Panc1 (cell line): Measurements from ENCODE around the gene FLT1. TPM values are rescaled to one million over a fixed set of nuclear protein-coding genes. Genes with fewer than 3 reads are reported as not detected.

Experiments
- ATAC-seq: fragments of 200-7000 bp; cut with Tn5 transposase; 2 replicates; pipeline ENCODE4 v1.9.1; 2020; ENCODE audit warnings: mild to moderate bottlenecking, moderate library complexity
- BruUV-seq: library from RNA; stranded (reverse); fragments of 400-500 nt; replicated peaks from 2 replicates; lab custom pipeline; 2021; lab: Mats Ljungman, UMichigan
- CTCF ChIA-PET: fragments of 300-600 bp; sonication (Branson Sonifier 250); formaldehyde crosslinking; loops from one replicate; lab custom pipeline; 2022; ENCODE audit warnings: antibody characterized with exemption; lab: Charles Lee
- POLR2A ChIA-PET: fragments of 300-600 bp; sonication (Branson Sonifier 250); formaldehyde crosslinking; loops from one replicate; lab custom pipeline; 2022; ENCODE audit warnings: antibody characterized with exemption; lab: Charles Lee
- DNase-seq: peaks from one replicate; pipeline ENCODE4 v3.0.0-alpha.2; 2010; ENCODE audit warnings: low read depth, low spot score
- H3K27ac ChIP-seq: 2 replicates; pipeline ENCODE4 v1.5.1; 2011; ENCODE audit warnings: mild to moderate bottlenecking, low read length, inconsistent platforms
- H3K27me3 ChIP-seq: fragments of 200-500 bp; sonication (Bioruptor generic); 2 replicates; pipeline ENCODE4 v1.6.0; 2014; ENCODE audit warnings: low read length, inconsistent platforms; ENCODE audit not compliant: control insufficient read depth, insufficient read depth
- H3K36me3 ChIP-seq: fragments of 200-500 bp; sonication (Bioruptor generic); 2 replicates; pipeline ENCODE4 v1.5.1; 2014; ENCODE audit warnings: inconsistent platforms, mild to moderate bottlenecking, low read length, moderate library complexity; ENCODE audit not compliant: control insufficient read depth, insufficient read depth
- H3K4me1 ChIP-seq: 2 replicates; pipeline ENCODE4 v1.5.1; 2011; ENCODE audit warnings: inconsistent platforms, mild to moderate bottlenecking, low read length, moderate library complexity; ENCODE audit not compliant: control insufficient read depth, insufficient read depth
- H3K4me3 ChIP-seq, 2 experiments: 2 replicates each; pipeline ENCODE4 v1.5.1; 2011 to 2012; ENCODE audit warnings: low read depth in 2 of 2, low read length in 2 of 2, mild to moderate bottlenecking in 2 of 2, inconsistent platforms in 1 of 2, moderate library complexity in 1 of 2
- H3K9me3 ChIP-seq: fragments of 200-500 bp; sonication (Bioruptor generic); 2 replicates; pipeline ENCODE4 v1.5.1; 2014; ENCODE audit warnings: low read depth, mild to moderate bottlenecking, inconsistent platforms, low read length, moderate library complexity; ENCODE audit not compliant: control insufficient read depth, insufficient read depth
- POLR2AphosphoS5 ChIP-seq: IDR thresholded peaks from 2 replicates; pipeline ENCODE4 v1.6.1; 2012; ENCODE audit warnings: mild to moderate bottlenecking, low read depth, low read length, moderate library complexity
- SIN3A ChIP-seq: IDR thresholded peaks from 2 replicates; pipeline ENCODE4 v1.6.1; 2012; ENCODE audit warnings: low read depth, mild to moderate bottlenecking, low read length, moderate library complexity, borderline replicate concordance; ENCODE audit not compliant: insufficient read depth
- TCF7L2 ChIP-seq: IDR thresholded peaks from 2 replicates; pipeline ENCODE4 v1.6.1; 2011; ENCODE audit warnings: mild to moderate bottlenecking, low read depth, low read length, inconsistent platforms
- in situ Hi-C: cut with HindIII; loops from 2 replicates; pipeline ENCODE4 v1.10.0; 2016; ENCODE audit warnings: low sequenced_read_pairs, low pct_unique_long_range_greater_than_20kb
- intact Hi-C: fragments of 100-400 bp; cut with micrococcal nuclease; formaldehyde crosslinking; loops from one replicate; pipeline ENCODE4 v1.10.0; 2022; ENCODE audit not compliant: unreplicated experiment
- total RNA-seq: library from RNA; stranded (reverse); gene quantifications from one replicate; pipeline ENCODE4 v1.2.1, GENCODE V29; 2021; ENCODE audit not compliant: unreplicated experiment
- TF ChIP-seq, protein P1 (sequence below), 2 experiments: IDR thresholded peaks; 2 replicates each; pipeline ENCODE4 v1.6.1; 2011 to 2012; ENCODE audit warnings: low read depth in 2 of 2, control low read depth in 1 of 2, low read length in 1 of 2, mild to moderate bottlenecking in 1 of 2, moderate library complexity in 1 of 2; ENCODE audit not compliant: insufficient read depth in 1 of 2
- TF ChIP-seq, protein P2 (sequence below): fragments of 450-650 bp; IDR thresholded peaks from 2 replicates; pipeline ENCODE4 v1.5.1; 2017; ENCODE audit warnings: mild to moderate bottlenecking

Gene FLT1
- total RNA-seq, 1 experiment from 2014 or later = 0.15 TPM

GRCh38 chr13:28357247-28357825 is 137.6 kb downstream of the FLT1 start:
- ChIA-PET CTCF (no interaction called here), POLR2A (no interaction called here)
- H3K36me3 ChIP-seq = no peaks in the 10 kb centered on the region
- no peak overlapping the region for H3K4me3 ChIP-seq
- no peak overlapping the region for H3K27ac ChIP-seq
- no peak for ATAC-seq
- TF ChIP-seq SIN3A = no peak
- TF ChIP-seq, protein P1, sequence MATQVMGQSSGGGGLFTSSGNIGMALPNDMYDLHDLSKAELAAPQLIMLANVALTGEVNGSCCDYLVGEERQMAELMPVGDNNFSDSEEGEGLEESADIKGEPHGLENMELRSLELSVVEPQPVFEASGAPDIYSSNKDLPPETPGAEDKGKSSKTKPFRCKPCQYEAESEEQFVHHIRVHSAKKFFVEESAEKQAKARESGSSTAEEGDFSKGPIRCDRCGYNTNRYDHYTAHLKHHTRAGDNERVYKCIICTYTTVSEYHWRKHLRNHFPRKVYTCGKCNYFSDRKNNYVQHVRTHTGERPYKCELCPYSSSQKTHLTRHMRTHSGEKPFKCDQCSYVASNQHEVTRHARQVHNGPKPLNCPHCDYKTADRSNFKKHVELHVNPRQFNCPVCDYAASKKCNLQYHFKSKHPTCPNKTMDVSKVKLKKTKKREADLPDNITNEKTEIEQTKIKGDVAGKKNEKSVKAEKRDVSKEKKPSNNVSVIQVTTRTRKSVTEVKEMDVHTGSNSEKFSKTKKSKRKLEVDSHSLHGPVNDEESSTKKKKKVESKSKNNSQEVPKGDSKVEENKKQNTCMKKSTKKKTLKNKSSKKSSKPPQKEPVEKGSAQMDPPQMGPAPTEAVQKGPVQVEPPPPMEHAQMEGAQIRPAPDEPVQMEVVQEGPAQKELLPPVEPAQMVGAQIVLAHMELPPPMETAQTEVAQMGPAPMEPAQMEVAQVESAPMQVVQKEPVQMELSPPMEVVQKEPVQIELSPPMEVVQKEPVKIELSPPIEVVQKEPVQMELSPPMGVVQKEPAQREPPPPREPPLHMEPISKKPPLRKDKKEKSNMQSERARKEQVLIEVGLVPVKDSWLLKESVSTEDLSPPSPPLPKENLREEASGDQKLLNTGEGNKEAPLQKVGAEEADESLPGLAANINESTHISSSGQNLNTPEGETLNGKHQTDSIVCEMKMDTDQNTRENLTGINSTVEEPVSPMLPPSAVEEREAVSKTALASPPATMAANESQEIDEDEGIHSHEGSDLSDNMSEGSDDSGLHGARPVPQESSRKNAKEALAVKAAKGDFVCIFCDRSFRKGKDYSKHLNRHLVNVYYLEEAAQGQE (IDR thresholded peaks at IDR 0.05; ENCODE audit: insufficient read depth in 1 of 2, low read depth in 2 of 2, low read length in 1 of 2) = no peak
- TF ChIP-seq TCF7L2 = no peak
- no peak for TF ChIP-seq POLR2AphosphoS5
- TF ChIP-seq, protein P2, sequence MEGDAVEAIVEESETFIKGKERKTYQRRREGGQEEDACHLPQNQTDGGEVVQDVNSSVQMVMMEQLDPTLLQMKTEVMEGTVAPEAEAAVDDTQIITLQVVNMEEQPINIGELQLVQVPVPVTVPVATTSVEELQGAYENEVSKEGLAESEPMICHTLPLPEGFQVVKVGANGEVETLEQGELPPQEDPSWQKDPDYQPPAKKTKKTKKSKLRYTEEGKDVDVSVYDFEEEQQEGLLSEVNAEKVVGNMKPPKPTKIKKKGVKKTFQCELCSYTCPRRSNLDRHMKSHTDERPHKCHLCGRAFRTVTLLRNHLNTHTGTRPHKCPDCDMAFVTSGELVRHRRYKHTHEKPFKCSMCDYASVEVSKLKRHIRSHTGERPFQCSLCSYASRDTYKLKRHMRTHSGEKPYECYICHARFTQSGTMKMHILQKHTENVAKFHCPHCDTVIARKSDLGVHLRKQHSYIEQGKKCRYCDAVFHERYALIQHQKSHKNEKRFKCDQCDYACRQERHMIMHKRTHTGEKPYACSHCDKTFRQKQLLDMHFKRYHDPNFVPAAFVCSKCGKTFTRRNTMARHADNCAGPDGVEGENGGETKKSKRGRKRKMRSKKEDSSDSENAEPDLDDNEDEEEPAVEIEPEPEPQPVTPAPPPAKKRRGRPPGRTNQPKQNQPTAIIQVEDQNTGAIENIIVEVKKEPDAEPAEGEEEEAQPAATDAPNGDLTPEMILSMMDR = no peak
- no peaks in the 10 kb centered on the region for H3K27me3 ChIP-seq
- DNase-seq = no peak
- BruUV-seq = no TSS peak
- no peaks in the 10 kb centered on the region for H3K9me3 ChIP-seq
- intact Hi-C loops (no loop called here), in situ Hi-C loops (no loop called here)
- no peaks in the 10 kb centered on the region for H3K4me1 ChIP-seq

DNA sequence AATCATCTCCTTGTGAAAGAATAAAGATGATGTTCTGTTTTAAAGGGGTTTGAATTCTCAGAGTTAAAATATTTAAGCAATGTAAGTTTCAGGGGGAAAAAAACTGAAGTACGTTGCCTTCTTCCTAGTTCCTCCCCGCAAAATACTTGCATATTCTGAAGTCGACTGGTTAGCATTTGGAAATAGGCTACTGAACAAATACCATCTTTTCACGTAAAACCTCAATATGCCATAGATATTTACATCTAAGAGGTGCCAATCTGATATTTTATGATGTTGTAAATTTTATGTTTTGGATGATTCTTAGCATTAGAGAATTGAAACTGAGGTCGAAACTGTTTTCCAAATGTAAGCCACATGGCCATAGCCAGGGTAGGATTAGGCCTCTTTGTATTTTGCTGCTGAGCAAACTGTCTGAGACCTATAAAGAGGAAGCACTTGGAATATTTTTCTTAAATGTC is 138.3 kb downstream of the FLT1 start:
- TF ChIP-seq SIN3A (no peak), TCF7L2 (no peak), POLR2AphosphoS5 (no peak)
- TF ChIP-seq, protein P2 = no peak
- TF ChIP-seq, protein P1 (IDR thresholded peaks at IDR 0.05; ENCODE audit: insufficient read depth in 1 of 2, low read depth in 2 of 2, low read length in 1 of 2) = no peak
- BruUV-seq = no TSS peak
- CTCF ChIA-PET = no interaction called here
- Histone ChIP-seq H3K27me3 (no peaks in the 10 kb centered on the region), H3K27ac (no peak overlapping the region), H3K4me1 (no peaks in the 10 kb centered on the region), H3K9me3 (no peaks in the 10 kb centered on the region), H3K36me3 (no peaks in the 10 kb centered on the region), H3K4me3 (no peak overlapping the region)
- ATAC-seq (no peak), DNase-seq (no peak)
- in situ Hi-C loops (no loop called here), intact Hi-C loops (no loop called here)
- POLR2A ChIA-PET = no interaction called here
